C1 segment of cervical spinal cord (tissue), 14 donors: Measurements from ENCODE around the gene DRC7.
A peak's percentile ranks its signal among the peaks of the same experiment; 100 is the strongest.
"Not testable (repeated sequence)": the region's sequence is repeated elsewhere in the genome, so short reads cannot be mapped to it uniquely, and the experiment has no call there.

Experiments used
- DNase-seq, 14 donors: peaks; one replicate each; lab custom pipeline; 2025; lab: John Stamatoyannopoulos, UW

DRC7 gene

DNA sequence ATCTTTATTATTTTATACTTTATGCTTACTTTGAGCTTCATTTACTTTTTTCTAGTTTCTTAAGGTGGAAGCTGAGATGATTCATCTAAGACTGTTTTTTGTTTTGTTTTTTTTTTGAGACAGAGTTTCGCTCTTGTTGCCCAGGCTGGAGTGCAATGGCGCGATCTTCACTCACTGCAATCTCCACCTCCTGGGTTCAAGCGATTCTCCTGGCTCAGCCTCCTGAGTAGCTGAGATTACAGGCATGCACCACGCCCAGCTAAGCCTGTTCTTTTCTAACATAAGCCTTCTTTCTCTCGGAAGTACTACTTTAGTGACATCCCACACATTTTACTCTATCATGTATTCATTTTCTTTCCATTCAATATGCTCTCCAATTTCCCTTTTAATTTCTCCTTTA lies 18.0 kb downstream of the DRC7 start:
- not testable (repeated sequence) for DNase-seq

DNA sequence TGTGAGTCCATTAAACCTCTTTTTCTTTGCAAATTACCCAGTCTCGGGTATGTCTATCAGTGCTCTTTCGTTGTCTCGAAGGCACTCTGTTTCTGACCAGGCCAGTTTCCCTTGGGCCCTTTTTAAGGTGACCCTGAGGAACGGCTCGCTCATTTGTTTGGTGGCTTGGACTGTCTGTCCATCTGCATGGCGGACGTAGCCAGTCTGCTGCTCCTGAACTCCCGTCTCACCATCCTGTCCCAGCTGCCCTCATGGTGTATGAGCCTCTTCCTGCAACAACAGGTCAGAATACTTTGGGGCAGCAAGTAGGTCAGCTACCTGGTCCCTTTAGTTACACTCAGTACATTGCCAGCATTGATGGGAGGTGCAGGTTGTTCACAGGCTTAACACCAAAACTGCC lies 19.0 kb downstream of the DRC7 start:
- DNase-seq, result no peak

DNA sequence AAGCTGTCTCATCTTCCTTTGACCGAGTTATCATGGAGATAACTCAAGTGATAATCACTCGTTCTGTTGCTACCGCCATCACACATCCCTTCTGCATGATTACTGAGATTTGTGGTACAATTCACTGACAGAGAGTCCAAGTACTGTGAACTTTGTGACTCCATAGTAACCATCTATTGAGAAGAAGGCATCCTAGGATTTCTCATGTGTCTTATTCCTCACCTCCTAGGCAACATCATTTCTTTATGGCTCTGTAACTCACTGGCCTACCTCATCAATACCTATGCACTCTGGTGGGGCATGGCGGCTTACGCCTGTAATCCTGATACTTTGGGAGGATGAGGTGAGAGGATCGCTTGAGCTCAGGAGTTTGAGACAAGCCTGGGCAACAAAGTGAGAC lies 19.4 kb downstream of the DRC7 start:
- no peak for DNase-seq

DNA sequence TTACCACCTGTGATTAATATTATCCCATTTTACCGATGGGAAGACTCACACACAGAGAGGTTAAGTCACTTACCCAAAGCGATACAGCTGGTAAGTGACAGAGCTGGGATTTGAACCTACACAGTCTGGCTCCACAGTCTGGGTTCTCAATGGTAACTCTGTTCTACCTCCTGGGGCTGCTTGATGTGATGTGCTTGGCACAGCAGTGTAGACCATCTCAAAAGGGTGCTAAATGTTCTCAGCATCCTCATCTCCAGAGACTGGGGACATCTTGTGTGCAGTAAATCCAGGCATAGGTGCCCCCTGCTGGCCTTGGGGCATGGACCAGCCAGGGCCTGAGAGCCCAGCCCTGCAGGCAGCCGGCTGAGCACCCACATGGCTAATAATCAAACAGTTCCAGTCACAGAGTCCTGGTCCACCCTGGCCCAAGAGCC lies 25.6 kb downstream of the DRC7 start:
- DNase-seq, result peak in 6 of 14 donors; percentile 2 to 48 (median 14)

DNA sequence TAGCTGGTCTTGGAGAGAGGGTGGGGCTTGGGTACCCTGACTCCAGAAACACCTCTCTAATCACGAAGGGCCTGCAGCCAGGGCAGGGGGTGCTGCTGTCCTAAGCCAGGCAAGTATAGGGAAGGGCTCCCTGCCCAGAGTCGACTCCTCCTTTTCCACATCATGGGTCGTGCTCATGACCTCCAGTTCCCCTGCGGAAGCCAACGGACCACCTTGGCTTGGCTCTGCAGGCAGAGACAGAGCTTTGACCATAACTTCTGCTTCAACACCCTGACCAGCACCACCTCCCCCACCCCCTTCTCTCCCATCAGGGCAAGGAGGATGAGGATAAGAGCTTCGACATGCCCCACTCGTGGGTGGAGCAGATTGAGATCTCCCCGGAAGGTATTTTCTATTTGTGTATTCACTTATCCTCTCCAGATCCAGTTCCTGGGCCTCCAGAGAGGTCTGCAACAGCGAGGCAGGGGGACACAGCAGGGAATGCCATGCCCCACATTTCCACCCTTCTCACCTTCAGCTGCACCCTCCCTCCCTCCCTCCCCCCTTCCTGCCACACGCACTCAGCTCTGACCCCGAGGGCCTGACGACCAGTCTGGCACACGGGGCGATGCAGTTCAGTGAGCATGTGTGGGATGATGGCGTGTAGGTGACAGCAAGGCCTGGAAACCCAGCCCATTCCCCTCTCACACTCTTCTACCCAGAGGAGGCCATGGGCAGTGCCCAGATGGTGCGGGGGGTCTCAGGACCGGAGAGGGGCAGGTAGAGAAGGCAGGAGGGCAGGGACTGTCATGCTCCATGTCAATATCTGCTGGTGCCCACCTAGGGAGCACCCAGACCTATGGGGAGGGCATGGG lies 27.0 kb downstream of the DRC7 start:
- no peak for DNase-seq

DNA sequence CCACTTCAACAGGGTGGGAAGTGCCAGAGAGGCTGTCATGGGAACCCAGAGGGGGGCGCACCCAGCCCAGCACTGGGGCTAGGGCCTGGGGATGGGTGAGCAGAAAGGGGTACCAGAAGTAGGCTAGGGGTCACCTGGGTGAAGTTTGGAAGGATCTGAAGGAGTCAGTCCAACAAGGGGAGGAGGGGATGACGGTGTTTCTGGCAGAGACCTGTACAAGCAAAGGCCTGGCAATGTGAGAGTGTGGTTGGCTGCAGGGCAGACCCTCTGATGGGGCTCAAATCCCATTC lies 27.5 kb downstream of the DRC7 start:
- no peak for DNase-seq

DNA sequence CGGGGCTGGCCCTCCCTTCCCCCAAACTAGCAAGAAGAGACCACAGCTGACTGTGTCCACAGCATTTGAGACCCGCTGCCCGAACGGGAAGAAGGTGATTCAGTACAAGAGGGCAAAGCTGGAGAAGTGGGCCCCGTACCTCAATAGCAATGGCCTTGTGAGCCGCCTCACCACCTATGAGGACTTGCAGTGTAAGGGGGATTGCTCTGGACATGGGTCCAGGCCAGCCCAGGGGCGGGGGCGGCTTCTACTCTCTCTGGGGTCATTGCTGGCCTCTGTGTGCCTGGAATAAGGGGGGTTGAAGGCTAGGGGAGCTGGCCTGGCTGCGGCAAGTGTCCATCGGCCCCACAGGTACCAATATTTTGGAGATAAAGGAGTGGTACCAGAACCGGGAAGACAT lies 28.0 kb downstream of the DRC7 start:
- peak in 1 of 14 donors; percentile 6 for DNase-seq

DNA sequence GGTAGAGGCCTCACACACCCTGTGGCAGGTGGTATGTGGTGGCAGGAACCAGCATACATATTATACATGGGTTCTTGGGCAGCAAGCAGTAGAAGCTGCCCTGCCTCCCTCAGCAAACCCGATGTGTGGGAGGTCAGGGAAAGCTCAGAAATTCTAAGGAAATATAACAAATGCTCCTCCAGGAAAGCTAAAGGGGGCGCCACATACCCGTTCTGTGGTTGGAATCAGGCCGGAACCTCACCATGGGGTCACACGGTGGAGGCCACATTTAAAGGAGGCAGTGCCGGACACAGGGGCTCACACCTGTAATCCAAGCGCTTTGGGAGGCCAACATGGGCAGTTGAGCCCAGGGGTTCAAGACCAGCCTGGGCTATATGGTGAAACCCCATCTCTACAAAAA lies 28.6 kb downstream of the DRC7 start:
- no peak for DNase-seq

DNA sequence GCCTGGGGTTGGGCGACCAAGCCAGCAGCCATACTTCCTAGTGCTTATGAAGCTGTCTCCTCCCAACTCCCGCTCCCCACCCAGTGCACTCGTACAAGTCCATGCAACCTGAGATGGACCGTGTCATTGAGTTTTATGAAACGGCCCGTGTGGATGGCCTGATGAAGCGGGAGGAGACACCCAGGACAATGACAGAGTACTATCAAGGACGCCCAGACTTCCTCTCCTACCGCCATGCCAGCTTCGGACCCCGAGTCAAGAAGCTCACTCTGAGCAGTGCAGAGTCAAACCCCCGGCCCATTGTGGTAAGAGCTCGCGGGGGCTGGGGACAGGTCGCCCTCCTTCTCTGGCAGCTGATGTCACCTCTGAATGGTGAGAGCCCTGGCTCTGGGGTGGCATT lies 29.9 kb downstream of the DRC7 start:
- DNase-seq, result no peak

DNA sequence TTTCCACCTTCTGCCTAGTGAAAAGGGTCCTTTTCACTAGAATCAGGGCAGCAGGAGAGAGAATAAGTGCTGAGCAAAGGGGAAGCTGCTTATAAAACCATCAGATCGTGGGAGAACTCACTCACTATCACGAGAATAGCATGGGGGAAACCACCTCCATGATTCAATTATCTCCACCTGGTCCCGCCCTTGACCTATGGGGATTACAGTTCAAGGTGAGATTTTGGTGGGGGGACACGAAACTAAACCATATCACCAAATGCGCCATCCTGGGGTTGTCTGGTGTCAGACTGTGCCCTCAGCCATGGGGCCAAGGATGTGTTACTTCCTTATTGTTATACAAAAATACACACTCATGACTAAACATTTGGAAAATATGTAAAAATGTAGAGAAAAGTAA lies 30.5 kb downstream of the DRC7 start:
- no peak for DNase-seq

DNA sequence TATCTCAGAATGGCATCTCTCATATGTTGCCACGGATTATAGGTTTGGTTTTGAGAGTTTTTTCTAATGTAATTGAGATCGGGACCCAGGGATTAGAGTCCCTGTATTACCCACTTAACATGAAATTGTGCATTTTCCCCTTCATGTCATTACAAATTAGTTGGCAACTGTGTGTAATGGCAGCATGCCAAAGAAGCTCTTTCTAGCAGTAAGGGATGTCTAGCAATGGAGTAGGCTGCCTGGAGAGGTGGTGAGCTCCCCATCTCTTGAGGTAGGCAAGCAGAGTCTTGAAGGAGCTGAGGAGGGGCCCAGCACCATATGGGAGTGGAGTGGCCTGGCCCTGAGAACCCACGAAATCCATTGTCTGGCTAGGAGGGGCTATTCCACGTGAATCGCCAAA lies 30.9 kb downstream of the DRC7 start:
- DNase-seq, result no peak

DNA sequence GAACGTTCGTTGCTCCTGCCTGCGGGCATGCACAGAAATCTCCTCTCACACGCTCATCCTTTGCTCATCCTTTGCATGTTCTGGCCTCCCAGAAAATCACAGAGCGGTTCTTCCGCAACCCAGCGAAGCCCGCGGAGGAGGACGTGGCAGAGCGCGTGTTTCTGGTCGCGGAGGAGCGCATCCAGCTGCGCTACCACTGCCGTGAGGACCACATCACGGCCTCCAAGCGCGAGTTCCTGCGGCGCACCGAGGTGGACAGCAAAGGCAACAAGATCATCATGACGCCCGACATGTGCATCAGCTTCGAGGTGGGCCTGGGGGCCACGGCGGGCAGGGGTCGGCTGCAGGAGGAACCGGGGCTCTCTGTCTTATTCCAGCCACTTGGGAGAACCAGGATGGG lies 31.4 kb downstream of the DRC7 start:
- DNase-seq, result no peak

DNA sequence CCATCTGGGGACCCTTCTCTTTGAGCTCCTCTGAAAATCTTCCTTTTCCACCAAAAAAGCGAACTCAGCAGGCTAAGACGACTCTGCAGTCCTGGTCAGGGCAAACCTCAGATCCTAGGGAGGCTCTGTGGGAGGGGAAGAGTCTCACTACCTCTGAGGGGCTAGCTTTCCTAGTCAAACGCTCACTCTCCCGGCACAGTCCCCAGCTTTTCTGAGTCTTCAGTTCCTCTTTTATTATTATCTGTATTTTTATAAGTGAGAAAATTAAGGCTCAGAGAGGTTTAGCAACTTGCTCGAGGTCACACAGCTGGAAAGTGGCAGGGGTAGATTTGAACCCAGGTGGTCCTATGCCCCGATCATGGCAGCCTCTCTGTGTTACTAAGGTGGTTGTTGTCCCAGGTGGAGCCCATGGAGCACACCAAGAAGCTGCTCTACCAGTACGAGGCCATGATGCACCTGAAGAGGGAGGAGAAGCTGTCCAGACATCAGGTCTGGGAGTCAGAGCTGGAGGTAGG lies 31.9 kb downstream of the DRC7 start:
- no peak for DNase-seq

DNA sequence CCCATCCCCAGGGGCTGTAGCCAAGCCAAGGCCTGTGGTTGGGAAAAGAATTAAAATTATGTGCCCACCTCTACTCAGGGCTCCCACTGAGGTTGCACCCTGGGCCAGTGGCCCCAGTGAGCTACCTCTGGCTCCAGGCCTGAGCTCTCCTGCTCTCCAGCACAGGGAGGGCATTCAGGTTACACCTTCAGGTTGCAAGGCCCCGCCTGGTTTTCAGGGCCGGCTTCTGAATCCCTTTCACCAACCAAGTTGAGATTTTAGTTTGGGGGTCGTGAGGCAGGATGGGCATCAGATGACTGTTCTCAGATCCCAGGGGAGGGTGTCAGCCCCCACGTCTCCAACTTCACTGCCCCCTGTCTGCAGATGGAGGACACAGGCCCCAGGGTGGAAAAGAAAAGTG lies 33.0 kb downstream of the DRC7 start:
- no peak for DNase-seq

DNA sequence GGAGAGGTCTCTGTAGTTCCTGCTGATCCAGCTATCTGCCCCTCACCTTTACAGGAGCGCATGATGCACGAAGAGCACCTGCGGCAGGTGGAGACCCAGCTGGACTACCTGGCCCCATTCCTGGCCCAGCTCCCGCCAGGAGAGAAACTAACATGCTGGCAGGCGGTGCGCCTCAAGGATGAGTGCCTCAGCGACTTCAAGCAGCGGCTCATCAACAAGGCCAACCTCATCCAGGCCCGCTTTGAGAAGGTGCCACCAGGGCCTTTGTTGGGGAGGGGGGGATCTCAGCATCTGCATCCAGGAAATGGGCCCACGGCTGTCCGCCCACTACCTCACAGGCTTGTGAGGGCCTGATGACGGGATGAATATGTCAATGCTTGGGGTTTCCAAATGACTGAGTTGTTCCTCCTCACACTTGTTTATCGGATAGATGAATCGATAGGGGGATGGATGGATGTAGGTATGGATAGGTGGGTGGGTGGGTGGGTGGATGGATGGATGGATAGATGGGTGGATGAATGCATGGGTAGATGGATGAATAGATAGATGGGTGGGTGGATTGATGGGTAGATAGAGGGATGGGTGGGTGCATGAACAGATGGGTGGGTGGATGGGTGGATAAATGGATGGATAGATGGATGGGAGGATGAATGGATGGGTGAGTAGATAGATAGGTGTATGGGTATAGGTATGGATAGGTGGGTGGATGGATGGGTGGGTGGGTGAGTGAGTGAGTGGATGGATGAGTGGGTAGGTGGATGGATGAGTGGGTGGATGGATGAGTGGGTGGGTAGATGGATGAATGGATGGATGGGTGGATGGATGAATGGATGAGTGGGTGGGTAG lies 34.0 kb downstream of the DRC7 start:
- DNase-seq, result no peak

DNA sequence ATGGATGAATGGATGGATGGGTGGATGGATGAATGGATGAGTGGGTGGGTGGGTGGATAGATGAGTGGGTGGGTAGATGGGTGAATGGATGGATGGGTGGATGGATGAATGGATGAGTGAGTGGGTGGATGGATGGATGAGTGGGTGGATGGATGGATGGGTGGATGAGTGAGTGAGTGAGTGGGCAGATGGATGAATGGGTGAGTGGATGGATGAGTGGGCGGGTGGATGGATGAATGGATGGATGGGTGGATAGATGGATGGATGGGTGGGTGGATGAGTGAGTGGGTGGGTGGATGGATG lies 34.5 kb downstream of the DRC7 start:
- no peak for DNase-seq

DNA sequence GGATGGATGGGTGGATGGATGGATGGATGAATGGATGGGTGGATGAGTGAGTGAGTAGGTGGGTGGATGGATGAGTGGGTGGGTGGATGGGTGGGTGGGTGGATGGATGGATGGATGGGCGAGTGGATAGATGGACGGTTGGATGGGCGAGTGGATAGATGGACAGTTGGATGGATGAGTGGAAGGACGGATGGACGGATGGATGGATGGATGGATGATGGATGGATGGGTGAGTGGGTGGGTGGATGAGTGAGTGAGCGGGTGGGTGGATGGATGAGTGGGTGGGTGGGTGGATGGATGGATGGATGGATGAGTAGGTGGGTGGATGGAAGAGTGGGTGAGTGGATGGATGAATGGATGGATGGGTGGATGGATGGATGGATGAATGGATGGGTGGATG lies 35.2 kb downstream of the DRC7 start:
- not testable (repeated sequence) for DNase-seq

DNA sequence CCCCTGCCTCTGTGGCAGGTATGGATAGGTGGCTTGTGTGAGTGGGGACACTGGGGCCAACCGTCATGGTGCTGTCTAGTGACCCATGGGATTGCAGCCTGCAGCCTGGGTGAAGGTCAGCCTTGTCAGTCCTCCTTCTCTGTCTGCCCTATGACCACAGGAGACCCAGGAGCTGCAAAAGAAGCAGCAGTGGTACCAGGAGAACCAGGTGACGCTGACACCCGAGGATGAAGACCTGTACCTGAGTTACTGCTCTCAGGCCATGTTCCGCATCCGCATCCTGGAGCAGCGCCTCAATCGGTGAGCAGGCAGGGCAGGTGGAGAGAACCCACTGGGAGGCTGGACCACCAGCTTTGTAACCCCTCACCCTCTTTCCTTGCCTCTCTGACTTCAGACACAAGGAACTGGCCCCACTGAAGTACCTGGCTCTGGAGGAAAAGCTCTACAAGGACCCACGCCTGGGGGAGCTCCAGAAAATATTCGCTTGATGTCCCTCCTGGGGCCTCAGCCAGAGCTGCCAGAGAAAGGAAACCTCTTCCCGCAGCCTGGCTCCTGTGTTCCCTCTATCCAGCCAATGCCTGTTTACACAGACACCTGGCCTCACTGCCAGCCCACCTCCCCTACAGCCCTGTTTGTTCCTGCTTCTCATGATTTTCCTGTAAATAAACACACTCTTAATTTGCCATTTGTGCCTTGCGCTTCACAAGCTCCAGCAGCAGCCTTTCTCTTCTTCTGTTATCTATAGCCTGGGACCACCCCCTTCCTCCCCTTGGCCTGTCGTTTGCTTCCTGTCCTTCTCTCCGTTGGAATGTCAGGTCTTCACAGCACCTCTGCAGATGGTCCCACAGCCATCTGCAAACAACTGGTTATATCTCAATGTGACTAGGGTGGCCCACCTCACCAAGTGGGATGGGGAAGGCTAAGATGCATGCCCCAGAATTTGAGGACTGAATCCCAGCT lies 36.4 kb downstream of the DRC7 start:
- DNase-seq, result no peak

DNA sequence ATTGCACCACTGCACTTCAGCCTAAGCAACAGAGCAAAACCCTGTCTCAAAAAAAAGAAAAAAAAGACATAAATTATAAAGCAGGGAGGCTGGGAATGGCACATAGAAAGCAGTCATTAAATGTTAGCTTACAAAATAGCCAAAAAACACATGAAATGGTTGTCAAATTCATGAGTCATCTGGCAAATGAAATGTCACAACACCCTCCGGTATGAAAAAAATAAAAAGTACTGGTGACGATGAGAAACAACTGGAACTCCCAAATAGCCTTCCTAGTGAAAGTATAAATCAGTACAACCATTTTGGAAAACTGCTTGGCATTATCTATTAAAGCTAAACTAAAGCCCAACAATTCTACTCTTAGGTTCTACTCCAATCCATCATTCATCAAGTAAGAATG lies 37.4 kb downstream of the DRC7 start:
- DNase-seq, result no peak

DNA sequence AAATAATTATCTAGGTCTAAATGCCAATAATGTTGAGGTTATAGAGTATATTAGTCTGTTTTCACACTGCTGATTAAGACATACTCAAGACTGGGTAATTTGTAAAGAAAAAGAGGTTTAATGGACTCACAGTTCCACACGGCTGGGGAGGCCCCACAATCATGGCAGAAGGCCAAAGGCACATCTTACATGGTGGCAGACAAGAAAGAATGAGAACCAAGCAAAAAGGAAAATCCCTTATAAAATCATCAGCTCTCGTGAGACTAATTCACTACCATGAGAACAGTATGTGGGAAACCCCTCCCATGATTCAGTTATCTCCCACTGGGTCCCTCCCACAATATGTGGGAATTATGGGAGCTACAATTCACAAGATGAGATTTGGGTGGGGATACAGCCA lies 38.1 kb downstream of the DRC7 start:
- no peak for DNase-seq

DNA sequence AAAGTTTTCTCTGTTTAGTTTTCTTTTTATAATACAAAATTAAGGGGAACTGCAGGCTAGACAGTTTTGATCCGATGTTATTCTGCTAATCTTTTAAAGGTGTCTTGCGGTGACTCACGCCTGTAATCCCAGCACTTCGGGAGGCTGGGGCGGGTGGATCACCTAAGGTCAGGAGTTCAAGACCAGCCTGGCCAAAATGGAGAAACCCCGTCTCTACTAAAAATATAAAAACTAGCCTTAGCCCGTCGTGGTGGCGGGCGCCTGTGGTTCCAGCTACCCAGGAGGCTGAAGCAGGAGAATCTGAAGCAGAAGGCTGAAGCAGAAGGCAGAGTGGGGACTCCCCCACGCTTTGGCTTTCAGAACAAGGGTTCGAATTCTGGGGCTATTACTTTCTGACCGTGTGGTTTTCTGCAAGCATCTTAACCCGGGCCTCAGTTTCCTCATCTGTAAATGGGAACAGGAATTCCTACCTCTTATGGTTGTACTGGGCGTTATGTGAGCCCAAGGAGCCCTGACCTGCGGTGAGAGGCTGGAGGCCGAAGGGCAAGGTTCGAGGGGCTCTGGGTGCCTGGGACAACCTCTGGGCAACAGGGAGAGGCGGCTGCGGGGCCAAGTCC lies 39.8 kb downstream of the DRC7 start:
- no peak for DNase-seq
